HG03060 (cell line): ENCODE results near the gene PHRF1.

ENCODE experiments used
- ATAC-seq: cut with Tn5 transposase; IDR thresholded peaks from one replicate; pipeline ENCODE4 v1.9.1; 2021; ENCODE audit warnings: low read depth, moderate number of reproducible peaks; ENCODE audit not compliant: unreplicated experiment

The PHRF1 gene

DNA sequence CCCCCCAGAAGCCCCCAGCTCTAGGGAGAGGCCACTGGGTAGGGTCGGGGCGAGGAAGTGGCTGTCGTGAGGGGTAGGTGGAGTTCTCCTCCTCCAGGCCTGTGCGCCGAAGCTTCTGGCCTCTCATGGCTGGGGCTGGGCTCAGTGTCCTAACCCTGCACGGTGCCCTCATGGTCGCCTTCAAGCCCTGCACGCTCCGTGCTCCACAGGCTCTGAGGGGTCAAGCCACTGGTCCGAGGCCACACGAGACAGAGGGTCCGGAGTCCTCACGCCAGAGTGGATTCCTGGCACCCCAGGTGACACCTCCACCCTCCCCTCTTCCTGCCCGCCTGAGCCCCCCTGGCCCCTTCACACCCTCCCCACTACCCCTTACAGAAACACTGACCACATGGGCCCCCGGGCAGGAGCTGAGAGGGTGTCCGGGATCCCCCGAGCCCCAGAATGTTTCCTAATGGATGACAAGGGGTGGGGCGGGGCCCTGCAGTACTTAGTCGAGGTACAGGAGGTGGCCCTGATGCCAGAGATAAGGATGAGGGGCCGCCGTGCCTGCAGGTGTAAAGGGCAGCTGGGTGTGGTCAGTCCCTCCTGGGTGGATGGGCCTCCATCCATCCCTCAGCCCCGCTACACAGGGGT lies 49.5 kb downstream of the PHRF1 start:
- no peak for ATAC-seq

DNA sequence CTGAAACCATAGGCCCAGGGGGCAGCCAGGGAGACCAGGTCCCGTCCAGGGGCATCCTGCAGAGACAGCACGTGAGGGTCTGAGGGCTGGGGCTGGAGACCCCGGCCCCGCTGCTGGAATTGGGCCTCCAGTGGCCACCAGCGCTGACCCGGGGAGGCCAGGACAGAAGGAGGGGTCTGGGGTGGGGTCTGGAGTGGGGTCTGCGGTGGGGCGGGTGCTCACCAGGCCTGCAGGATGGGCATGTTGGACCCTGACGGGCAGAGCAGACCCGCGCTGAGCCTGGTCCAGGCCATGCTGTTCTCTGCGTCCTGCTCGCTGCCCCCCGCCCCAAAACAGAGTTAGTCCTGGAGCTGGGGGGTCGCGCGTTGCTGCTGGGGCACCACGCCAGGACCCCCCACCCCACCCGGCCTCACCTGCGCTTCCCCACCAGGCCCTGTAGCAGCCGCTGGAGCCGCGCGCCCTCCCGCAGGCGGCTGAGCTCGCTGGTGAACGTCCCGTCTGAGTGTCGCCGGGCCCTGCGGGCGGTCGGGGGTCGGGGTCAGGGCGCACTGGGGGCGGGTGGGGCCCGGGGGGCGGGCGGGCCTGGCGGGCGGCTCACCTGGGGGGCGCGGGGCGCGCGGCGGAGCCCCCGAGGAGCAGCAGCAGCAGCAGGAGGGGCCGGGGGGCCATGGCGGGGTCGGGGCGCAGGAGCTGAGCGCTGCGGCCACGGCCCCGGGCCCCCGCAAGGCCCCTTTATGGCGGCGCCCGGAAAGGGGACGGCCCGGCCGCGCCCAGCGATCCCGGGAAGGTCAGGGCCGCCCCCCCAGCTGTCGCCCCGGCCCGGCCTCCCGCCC lies 50.4 kb downstream of the PHRF1 start, which contains the start of gene SCT:
TSS of gene SCT (minus strand) at position 707 of the 833 bp plus-strand sequence. CDS start at position 669, 38 bp downstream.
- no peak for ATAC-seq

DNA sequence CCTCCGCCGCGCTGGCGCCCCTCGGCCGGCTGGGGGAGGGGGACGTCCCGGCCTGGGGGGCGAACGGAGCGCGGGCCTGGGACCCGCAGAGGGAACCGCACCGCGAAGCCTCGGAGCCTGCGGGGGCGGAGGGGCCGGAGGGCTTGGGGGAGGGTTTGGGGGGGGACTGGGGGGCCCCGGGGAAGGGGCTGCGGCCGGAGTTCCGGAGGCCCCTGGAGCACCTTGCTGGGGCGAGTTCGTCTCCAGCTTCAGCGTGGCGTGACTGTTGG lies 51.0 kb downstream of the PHRF1 start:
- no peak for ATAC-seq

DNA sequence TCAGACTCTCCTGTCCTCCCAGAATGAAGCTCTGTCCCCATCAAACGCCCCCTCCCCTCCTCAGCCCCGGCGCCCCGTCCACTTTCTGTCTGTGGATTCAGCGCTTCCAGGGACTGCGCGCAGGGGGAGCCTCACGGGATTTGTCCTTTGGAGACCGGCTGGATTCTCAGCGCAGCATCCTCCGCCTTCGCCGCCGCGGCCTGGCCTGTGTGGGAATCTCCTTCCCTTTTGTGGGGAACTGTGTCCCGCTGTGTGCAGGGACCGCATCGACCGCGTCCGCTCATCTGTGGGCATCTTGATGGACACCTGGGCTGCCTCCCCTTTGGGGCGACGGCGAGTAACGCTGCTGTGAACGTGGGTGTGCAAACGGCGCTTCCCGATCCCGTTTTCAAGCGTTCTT lies 51.8 kb downstream of the PHRF1 start:
- ATAC-seq, result no peak

DNA sequence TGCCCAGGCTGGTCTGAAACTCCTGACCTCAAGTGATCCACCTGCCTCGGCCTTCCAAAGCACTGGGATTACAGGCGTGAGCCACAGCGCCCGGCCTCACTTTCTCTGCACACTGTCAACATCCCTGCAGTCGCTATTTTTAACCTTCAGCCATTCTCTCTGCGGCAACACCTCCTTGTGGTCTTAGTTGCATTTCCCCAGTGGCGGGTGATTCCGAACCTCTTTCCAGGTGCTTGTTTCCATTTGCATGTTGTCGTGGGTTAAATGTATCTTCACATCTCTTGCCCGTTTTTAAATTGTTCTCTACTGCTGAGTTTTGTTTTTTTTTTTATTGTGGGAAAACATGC lies 52.9 kb downstream of the PHRF1 start:
- no peak for ATAC-seq

DNA sequence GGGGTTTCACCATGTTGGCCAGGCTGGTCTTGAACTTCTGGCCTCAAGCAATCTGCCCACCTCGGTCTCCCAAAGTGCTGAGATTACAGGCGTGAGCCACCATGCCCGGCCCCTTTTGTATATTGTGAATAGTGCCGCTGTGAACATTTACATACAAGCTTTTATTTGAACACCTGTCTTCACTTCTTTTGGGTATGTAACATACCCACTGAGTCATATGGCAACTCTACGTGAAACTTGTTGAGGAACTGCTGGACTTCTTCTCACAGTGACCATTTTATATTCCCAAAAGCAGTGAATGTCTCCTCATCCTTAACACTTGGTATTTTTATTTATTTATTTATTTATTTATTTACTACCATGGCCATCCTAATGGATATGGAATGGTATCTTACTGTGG lies 54.6 kb downstream of the PHRF1 start:
- ATAC-seq, result no peak

DNA sequence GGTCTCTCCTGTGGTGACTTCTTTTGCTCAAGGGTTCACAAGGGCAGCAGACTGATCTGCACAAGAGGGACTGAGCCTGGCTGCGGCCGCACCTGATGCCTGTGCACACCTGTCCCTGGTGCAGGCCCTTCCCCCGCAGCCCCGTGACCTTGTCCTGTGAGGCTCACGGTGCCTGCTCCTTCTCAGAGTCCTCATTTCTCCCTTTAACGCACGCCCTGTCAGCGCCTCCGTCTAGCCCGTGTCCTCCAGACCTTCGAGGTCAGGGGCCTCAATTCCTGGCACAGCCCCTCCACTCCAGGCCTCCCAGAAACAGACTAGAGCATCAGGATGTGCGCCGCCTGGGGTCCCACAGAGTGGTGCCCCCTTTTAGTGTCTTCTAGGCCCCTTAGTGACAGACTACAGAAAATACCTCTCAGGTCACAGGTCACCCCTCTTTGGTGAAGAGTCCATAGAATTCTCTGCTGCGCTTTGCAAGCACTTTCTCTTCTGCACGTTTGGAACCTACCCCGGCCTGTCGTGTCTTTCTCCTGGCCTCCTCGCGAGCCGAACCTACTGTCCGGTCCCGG lies 59.8 kb downstream of the PHRF1 start:
- ATAC-seq, result no peak

DNA sequence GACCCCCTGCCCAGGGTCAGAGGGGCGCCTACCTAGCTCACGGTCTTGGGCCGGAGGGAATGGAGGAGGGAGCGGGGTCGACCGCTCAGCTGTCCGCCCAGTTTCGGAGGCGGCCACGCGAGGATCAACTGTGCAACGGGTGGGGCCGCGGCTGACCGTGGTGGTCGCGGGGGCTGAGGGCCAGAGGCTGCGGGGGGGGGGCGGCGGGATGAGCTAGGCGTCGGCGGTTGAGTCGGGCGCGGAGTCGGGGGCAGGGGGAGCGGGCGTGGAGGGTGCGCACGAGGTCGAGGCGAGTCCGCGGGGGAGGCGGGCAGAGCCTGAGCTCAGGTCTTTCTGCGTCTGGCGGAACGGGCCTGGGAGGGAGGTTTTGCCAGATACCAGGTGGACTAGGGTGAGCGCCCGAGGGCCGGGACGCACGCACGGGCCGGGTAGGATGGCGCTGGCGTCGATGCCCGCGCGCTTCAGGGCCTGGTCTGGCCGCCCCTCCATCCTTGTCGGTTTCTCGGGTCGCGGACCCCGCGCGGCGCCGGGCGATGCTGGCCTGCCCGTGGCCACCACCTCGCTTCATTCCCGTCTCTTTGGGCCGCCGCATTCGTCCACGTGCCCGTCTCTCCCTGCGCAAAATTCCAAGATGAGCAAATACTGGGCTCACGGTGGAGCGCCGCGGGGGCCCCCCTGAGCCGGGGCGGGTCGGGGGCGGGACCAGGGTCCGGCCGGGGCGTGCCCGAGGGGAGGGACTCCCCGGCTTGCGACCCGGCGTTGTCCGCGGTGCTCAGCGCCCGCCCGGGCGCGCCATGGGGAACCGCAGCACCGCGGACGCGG lies 60.5 kb downstream of the PHRF1 start, which contains the start of gene DRD4:
TSS of gene DRD4 (plus strand) at position 759 of the 822 bp plus-strand sequence. CDS start at position 795, 36 bp downstream.
- no peak for ATAC-seq

DNA sequence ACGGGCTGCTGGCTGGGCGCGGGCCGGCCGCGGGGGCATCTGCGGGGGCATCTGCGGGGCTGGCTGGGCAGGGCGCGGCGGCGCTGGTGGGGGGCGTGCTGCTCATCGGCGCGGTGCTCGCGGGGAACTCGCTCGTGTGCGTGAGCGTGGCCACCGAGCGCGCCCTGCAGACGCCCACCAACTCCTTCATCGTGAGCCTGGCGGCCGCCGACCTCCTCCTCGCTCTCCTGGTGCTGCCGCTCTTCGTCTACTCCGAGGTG lies 61.0 kb downstream of the PHRF1 start:
- no peak for ATAC-seq

DNA sequence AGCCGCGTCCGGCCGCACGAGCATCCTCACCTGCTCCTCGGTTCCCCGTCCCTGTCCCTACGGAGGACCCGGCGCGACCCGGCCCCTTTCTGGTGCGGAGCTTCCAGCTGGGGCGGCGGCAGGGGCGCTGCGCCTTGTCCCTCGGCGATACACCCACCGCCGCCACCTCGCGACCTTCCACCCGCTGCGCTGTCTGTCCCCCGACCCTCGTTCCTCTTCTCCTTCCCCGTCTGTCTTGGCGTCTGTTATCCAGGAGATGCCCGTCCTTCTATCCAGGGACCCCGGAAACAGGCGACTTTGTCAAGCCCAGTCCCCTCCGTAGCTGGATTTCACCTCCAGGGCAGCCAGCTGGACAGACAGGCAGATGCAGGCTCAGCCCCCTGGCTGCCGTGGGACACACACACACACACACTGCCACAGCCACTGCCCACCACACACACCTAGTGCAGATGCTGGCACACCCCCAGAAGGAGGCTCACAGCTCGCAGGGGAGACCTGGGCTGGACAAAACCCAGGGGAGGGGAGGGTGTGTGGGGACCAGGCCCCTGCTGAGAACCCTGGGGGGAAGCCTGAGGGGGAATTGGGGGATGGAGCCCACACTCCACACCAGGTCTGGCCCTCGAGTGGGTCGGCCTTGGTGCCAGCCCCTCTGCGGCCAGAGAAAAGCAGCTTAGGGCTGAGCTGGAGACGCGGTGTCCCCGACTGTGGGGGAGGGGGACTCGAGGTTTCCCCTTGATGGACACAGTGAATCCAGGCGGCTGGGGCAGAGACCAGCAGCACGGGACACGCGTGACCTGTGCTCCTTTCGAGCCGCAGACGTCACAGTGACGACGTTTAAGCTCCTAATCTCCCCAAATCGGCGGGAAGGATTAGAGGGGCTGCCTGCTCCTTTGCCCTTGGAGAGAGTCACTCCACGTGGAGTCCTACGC lies 61.6 kb downstream of the PHRF1 start:
- no peak for ATAC-seq

DNA sequence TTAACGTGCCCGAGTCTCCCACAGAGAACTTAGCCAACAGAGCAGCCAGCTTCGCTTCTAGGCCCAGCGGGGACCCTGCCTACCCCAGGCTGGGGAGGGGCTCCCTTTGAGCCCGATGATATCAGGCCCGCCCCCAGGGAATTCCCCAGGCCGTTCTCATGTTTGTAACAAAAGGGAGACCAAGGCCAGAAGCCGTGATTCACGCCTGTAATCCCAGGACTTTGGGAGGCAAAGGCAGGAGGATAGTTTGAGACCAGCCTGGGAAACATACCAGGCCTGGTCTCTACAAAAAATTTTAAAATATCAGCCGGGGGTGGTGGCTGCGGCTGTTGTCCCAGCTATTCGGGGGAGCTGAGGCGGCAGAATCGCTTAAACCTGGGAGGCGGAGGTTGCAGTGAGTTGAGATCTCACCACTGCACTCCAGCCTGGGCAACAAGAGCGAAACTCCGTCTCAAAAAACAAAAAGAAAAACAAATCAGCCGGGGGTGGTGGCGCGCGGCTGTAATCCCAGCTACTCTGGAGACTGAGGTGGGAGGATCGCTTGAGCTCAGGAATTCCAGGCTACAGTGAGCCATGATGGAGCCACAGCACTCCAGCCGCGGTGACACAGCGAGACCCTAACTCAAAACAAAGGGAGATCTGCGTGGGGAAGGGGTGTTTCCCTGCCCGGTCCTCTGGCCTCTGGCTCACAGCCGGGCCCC lies 62.5 kb downstream of the PHRF1 start:
- ATAC-seq, result no peak

DNA sequence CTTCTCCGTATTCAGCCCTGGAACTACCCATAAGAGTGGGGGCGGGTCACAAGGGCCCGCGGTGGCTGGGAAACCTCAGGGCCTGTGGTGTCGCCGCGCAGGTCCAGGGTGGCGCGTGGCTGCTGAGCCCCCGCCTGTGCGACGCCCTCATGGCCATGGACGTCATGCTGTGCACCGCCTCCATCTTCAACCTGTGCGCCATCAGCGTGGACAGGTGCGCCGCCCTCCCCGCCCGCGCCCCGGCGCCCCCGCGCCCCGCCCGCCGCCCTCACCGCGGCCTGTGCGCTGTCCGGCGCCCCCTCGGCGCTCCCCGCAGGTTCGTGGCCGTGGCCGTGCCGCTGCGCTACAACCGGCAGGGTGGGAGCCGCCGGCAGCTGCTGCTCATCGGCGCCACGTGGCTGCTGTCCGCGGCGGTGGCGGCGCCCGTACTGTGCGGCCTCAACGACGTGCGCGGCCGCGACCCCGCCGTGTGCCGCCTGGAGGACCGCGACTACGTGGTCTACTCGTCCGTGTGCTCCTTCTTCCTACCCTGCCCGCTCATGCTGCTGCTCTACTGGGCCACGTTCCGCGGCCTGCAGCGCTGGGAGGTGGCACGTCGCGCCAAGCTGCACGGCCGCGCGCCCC lies 63.2 kb downstream of the PHRF1 start:
- no peak for ATAC-seq

DNA sequence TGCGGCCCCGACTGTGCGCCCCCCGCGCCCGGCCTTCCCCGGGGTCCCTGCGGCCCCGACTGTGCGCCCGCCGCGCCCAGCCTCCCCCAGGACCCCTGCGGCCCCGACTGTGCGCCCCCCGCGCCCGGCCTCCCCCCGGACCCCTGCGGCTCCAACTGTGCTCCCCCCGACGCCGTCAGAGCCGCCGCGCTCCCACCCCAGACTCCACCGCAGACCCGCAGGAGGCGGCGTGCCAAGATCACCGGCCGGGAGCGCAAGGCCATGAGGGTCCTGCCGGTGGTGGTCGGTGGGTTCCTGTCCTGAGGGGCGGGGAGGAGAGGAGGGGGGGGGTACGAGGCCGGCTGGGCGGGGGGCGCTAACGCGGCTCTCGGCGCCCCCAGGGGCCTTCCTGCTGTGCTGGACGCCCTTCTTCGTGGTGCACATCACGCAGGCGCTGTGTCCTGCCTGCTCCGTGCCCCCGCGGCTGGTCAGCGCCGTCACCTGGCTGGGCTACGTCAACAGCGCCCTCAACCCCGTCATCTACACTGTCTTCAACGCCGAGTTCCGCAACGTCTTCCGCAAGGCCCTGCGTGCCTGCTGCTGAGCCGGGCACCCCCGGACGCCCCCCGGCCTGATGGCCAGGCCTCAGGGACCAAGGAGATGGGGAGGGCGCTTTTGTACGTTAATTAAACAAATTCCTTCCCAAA lies 63.9 kb downstream of the PHRF1 start:
- no peak for ATAC-seq

DNA sequence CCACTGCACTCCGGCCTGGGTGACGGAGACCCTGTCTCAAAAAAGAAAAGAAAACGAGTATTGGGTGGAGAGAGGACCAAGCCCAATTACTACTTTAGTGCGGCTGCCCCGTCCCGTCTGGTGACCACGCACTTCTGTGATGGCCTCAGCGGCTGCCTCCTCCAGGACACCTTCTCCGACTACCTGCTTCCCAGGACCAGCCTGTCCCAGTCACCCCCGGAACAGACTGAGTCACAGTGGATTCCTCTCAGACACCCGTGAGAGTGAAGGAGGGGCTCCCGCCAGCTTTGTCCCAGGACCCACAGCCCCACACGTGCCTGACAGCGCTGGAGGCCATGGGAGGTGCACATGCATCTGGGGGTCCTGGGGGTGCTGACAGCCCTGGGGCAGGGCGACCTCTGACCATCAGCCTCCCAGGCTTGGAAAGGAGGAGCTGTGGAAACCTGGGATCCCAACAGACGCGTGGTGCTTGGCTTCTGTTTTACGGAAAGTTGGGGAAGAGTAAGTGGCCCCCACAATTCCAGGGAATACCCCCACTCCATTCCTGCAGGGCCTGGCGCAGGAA lies 65.6 kb downstream of the PHRF1 start:
- ATAC-seq, result no peak

DNA sequence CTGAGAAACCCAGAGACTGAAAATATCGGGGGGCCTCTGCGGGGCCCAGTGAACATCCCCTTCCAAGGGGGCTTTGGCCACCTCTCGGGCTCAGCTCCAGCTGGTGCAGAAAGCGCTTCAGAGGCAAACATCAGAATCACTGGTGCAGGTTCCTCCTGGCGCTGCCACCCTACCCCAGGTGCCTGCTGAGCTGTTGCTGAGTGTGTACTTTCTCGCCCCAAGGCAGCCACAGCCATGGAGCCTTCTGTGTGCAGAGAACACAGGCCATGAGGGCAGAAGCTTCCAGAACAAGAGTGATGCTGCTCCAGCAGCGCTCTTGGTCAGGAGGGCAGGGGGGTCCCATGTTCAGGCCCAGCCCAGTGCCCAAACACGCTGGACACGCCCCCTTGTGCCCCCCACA lies 67.1 kb downstream of the PHRF1 start:
- ATAC-seq, result no peak

DNA sequence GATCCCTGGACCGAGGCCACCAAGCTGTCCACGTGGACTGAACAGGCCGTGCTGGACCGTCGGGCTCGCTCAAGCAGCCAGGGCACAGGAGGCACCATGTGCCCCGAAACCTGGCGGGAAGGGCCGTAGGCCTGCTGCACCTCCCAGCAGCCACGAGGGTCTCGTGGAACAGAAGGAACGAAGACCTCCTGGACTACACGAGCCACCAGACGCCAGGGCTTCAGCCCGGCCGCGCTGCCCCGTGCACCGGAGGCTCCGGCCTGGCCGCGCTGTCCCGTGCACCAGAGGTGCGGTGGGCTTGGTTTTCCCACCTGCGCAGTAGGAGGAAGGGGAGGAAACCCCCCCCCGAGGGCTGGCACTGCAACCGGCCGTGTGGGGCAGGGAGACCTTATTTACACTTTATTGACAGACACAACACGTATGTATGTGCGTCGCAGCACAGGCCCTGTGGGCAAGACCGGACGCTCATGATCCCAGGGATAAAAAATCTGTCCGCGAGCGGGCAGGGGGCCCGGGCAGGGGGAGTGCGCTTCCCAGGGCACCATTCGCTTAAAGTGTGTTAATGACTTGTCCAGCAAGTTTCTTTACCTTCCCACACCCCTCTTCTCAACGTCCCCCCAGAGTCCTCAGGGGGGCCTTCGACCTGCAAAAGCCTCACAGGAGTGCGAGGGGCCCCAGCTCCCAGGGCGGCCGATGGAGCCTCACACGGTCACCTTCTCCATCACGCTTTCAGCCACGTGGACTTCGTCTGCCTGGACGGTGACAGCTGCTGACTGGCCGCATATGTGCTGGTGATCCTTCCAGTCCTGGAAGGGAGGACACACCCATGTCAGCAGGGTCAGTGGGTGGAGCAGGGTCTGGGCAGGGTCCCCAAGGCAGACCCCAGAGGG lies 67.8 kb downstream of the PHRF1 start:
- ATAC-seq, result no peak

DNA sequence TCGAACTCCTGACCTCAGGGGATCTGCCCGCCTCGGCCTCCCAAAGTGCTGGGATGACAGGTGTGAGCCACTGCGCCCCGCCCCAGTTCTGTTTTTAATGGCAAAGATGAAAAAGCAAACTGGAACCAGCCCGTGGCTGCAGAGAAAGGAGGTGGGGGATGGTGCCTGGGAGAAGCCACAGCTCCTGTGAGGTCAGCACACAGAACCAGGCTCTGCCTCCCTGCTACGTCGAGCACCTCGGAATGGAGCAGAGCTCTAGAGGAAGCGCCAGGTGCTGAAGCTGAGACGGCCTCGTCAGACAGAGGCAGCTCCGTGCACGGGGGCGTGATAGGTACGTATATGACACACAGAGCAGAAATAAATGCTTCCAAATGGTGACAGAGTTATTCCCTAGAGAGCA lies 69.3 kb downstream of the PHRF1 start:
- ATAC-seq, result no peak
